GM19240 (cell line): ENCODE measurements around the gene MRS2.
"Not testable (repeated sequence)": the region's sequence is repeated elsewhere in the genome, so short reads cannot be mapped to it uniquely, and the experiment has no call there.

ENCODE experiments used
- DNase-seq: peaks from one replicate; pipeline ENCODE4 v3.0.0; 2011; ENCODE audit warnings: low spot score; ENCODE audit not compliant: insufficient read length

Gene MRS2, protein sequence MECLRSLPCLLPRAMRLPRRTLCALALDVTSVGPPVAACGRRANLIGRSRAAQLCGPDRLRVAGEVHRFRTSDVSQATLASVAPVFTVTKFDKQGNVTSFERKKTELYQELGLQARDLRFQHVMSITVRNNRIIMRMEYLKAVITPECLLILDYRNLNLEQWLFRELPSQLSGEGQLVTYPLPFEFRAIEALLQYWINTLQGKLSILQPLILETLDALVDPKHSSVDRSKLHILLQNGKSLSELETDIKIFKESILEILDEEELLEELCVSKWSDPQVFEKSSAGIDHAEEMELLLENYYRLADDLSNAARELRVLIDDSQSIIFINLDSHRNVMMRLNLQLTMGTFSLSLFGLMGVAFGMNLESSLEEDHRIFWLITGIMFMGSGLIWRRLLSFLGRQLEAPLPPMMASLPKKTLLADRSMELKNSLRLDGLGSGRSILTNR

DNA sequence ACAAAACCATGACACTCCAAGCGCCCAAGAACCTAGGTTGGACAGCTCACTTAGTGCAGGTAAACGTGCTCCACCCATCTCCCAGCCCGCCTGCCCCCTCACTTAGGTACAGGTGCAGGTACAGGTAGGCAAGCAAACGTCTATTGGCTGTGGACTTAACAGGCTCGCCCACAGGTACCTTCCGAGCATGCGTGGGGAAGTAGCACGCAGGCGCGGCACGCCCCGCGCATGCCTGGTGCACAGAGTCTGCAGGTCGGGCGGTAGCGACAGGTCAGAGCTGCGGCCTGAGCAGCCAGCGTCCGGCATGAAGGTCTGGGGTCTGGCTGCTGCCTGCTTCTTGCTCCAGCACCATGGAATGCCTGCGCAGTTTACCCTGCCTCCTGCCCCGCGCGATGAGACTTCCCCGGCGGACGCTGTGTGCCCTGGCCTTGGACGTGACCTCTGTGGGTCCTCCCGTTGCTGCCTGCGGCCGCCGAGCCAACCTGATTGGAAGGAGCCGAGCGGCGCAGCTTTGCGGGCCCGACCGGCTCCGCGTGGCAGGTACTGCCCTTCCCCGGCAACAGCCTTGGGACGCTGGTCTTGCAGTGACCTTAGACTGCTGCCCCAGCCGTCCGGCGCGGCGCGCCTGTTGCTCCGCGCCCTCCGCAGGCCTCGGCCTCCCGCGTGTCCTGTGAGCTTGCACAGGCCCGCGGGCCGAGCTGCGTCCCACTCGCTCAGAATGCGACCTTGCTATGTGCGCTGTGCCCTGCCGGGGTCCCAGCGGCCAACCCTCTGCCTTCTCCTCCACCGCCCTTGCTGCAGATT lies at the start of gene MRS2:
Gene MRS2, plus strand, starts transcription at position 240 of the 804 bp plus-strand sequence. Its CDS starts 111 bp downstream, at position 351.
- DNase-seq, result peak; percentile 73

DNA sequence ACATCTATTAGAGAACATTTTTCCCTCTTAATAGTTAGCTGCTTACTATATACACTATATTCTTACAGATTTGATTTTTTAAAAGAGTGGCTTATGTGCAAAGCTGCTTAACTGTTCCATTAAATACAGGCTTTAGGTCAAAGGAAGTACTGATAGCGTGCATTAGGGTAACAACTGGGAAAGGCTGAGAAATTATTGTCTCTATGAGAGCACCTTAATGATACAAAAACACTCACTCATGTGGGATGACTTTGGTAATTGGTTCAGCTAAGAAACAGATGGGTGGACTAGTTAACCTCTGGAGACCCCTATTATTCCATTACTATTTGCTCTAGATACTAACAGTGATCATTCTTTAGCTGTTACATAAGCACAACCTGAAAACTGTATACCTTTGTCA lies 48.9 kb upstream of the MRS2 start:
- DNase-seq, result no peak

DNA sequence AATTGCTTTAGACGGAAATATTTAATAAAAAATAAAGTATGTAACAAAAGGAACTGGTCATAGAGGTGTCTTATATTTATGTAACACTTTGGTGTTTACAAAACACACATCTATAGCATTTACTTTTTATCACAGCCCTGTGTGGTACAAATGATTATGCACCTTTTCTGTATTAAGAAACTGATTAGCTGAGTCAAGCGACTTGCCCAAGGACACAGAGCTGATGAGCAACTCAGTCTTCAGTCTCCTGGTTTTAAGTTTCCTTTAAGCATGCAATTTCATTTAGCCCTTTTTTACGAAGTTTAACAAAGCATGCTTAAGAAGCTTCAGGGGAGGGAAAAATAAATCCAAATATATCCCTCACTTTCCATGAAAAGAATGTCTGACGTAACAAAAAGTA lies 47.3 kb upstream of the MRS2 start:
- no peak for DNase-seq

DNA sequence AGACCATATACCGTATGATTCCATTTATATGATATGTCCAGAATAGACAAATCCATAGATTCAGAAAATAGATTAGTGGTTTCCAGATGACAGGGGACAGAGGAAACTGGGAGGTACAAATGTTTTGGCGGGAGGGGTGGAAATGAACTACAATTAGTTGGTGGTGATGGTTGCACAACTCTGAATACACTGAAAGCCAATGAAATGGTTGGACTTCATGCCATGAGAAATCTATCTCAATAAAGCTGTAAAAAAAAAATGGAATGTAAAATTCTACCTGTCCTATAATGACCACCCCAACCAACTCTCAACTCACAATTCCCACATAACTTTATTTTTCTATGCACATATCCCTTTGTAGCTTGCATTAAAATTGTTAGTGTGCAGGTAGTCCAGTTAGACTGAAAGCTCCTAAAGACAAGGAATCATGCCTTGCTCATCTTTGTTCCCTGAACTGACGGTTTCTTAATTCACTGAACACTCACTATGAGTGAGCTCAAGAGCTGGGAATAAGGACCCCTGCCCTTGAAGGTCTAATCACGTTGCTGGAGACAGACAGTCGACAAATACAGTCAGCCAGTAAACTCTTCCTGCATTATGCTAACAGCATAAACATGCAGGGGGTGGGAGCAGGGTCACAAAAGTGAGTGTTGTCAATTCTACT lies 46.3 kb upstream of the MRS2 start:
- DNase-seq, result no peak

DNA sequence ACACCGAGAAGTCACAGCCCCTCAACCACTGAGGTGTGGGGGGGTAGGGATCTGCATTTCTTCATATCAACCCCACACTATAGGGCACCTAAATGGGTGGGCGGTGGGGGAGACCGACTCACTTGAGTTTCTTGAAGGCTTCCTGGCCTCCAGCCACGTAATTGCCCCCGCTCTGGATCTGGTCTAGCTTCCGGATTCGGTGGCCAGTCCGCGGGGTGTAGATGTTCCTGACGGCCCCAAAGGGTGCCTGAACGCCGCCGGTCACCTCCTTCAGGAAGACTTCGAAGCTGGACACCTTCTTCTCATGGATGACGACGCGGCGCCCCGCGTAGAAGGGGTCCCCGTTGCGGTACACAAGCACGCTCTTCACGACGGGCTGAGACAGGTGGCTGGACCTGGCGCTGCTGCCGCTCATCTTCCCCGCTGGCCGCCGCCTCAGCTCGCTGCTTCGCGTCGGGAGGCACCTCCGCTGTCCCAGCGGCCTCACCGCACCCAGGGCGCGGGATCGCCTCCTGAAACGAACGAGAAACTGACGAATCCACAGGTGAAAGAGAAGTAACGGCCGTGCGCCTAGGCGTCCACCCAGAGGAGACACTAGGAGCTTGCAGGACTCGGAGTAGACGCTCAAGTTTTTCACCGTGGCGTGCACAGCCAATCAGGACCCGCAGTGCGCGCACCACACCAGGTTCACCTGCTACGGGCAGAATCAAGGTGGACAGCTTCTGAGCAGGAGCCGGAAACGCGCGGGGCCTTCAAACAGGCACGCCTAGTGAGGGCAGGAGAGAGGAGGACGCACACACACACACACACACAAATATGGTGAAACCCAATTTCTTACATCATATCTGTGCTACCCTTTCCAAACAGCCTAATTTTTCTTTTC lies 45.2 kb upstream of the MRS2 start, which contains the start of gene DCDC2:
Gene DCDC2, minus strand, starts transcription at position 724 of the 883 bp plus-strand sequence. Its CDS starts 309 bp downstream, at position 415.
- no peak for DNase-seq

DNA sequence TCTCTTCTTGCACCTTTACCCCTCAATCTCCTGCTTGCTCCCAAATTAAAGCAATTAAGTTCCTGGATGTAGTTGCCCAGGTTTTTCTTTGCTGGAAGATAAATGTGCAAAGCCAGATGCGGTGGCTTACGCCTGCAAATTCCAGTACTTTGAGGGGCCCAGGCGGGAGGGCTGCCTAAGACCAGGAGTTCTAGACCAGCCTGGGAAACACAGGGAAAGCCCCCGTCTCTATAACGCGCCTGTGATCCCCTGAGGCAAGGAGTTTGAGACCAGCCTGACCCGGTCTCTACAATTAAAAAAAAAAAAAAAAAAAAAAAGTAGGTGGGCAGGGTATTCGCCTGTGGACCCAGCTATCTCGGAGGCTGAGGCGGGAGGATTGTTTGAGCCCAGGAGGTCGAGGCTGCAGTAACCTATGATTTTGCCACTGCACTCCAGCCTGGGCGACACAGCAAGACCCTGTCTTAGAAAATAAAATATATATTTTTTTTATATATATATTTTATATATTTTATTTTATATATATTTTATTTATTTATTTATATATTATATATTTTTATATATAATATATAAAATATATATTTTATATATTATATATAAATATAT lies 44.4 kb upstream of the MRS2 start:
- DNase-seq, result no peak

DNA sequence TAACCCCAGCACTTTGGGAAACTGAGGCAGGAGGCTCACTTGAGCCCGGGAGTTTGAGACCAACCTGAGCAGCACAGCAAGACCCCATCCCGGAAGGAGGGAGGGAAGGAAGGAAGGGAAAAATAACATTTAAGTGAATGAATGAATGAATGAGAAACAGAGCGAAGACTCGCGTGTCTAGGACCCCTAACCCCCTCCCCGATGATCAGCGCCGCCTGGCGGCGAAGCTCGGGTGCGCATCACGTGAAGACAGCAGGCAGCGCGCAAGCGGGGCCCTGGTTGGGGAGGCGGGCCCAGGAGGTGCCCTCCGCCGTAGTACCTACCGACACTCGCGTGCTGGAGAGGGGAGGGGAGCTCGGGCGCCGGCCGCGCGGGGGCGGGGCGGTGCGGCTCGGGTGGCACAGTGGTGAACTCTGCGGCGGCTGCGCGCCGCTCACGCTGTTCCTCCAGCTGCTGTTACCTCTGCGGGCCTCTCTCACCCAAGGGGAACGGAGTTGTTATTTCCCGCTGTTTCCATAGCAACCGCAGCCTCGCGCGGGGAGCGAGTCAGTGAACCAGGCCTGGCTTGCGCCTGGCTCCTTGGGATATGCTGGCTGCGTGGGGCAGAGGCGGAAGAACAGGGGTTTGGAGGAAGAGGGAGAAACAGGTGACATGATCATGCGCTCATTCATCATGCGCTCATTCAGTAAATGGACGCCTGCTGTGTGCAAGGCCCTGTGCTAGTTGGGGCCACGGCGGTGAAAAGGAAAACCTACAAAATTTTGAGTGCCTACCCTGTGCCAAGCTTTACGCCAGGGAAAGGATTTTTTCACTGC lies 42.9 kb upstream of the MRS2 start:
- peak; percentile 20 for DNase-seq

DNA sequence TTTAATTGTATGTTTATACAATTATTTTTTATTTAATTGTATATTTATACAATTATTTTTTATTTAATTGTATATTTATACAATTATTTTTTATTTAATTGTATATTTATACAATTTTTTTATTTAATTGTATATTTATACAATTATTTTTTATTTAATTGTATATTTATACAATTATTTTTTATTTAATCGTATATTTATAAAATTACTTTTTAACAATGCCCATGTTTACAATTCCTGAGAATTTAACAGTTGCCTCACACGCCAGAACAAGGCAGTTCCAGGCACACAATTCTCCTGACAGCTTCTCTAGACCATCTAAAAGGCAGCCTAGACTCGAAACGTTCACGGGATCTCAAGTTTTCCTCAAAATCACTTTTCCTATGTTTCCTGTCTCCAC lies 40.4 kb upstream of the MRS2 start:
- DNase-seq, result not testable (repeated sequence)

DNA sequence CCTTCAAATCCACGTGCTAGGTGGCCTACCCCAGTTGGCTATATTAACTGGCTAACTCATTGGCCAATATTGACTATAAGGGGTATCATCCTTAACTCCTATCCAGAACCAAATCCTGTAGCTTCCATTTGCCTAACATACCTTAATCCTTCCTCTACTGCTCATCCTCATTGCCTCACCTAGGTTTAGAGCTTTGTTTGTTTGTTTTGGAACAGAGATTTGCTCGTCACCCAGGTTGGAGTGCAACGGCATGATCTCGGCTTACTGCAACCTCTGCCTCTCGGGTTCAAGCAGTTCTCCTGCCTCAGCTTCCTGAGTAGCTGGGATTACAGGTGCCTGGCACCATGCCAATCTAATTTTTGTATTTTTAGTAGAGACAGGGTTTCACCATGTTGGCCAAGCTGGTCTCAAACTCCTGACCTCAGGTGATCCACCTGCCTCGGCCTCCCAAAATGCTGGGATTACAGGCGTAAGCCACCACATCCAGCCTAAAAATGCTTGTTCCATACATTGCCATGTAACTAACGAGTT lies 37.6 kb upstream of the MRS2 start:
- DNase-seq, result not testable (repeated sequence)

DNA sequence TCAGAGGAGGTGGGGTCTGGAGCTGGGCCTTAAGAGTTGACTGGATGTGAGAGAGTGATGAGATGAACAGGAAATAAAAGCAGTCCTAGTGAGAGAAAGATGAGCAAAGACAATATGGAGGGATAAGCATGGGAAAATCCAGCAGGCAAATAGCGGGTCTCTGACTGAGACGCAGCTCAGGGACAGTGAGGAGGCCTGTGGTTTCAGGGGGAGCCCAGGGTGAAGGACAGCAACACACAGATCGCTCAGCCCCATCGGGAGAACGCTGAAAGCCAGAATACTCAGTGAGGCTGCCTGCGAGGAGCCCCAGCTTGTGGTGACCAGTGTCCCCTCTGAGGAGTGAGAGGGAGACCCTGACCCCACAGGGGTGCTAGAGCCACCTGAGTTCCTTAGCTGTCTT lies 28.1 kb upstream of the MRS2 start:
- no peak for DNase-seq

DNA sequence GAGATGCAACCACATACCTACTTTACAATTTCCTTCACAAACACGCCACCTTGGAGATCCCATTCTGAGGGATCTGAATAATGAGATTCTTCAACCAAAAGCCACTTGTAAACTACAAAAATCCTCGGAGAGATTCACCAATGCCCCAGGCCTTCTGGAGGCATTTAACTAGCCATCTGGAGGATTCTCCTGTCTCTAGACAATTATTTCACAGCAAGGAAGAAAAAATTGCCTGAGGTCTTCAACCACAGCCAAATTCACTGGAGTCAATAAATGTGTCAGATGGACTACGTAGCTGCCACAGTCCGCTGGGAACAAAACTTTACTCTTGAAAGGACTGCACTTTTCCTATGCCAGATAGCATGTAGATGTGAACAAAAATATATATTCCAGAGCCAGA lies 25.9 kb upstream of the MRS2 start:
- DNase-seq, result no peak

DNA sequence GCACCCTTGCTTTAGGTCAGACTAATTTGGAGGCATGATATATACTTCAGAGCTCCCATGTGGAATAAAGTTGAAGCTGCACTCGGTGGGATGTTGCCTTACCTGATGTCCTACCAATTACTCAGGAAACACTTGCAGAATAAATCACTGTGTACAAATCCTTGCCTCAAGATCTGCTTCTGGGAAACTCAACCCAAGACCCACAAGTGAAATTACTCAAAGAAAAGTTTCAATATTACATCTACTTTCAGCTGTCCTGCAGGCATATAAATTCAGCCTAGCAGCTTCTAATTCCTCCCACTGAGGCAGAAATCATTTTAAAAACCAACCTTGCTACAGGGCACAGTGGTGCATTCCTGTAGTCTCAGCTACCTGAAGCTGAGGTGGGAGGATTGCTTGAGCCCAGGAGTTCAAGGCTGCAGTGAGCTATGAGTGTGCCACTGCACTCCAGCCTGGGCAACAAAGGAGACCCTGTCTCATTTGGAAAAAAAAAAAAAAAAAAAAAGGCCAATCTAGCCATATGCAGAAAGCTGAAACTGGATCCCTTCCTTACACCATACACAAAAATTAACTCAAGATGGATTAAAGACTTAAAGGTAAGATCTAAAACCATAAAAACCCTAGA lies 24.2 kb upstream of the MRS2 start:
- no peak for DNase-seq

DNA sequence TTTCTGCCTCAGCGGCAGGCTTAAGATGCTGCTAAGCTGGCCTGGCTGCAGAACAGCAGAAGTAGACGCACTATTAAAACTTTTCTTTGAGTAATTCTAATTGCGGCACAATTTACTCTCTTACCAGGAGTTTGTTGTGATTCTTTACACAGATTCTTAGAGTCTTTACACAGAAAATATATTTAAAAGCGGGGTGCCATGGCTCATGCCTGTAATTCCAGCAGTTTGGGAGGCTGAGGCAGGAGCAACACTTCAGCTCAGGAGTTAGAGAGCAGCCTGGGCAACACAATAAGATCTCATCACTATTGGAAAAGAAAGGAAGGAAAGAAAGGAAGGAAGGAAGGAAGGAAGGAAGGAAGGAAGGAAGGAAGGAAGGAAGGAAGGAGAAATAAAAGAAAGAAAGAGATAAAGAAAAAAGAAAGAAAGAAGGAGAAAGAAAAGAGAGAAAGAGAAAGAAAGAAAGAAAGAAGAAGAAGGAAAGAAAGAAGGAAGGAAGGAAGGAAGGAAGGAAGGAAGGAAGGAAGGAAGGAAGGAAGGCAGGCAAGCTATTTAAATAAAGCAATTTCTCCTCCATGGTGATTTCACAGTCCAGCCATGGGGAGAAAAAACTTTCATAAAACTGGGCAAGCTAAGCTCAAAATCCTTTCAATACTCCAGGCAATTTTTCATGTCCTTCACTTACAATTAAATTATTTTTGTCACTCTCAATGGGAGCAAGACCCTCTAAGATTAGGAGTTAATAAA lies 21.1 kb upstream of the MRS2 start:
- DNase-seq, result no peak

DNA sequence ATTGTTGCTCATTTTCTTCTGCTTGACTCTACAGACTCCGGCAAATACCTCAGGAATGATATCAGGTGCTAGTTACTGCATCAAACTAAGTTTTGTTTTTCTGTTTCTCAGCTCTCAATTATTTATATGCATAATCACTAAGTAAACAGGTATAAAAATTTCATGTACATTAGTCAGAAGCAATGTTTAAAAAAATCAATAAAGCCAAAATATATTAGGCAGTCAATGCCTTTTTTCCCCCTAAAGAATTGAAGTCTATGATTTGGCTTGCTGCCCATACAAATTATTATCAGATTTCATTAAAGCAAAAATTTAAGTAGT lies 20.6 kb upstream of the MRS2 start:
- no peak for DNase-seq

DNA sequence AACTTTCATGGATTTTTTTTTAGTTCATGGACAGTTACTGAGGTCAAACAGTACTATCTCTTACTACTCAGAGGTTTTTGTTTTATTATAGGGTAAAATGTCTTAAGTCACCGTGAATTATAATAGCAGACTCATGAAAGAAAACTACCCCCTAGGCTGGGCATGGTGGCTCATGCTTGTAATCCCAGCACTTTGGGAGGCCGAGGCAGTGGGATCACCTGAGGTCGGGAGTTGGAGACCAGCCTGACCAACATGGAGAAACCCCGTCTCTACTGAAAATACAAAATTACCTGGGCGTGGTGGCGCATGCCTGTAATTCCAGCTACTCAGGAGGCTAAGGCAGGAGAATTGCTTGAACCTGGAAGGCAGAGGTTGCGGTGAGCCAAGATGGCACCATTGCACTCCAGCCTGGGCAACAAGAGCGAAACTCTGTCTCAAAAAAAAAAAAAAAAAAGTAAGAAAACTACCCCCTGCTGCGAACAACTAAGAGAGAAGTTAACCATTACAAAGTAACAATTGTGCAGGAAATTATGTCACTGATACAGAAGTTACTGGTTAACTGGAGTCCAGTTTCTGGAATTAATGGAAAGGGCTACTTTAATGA lies 19.7 kb upstream of the MRS2 start:
- not testable (repeated sequence) for DNase-seq

DNA sequence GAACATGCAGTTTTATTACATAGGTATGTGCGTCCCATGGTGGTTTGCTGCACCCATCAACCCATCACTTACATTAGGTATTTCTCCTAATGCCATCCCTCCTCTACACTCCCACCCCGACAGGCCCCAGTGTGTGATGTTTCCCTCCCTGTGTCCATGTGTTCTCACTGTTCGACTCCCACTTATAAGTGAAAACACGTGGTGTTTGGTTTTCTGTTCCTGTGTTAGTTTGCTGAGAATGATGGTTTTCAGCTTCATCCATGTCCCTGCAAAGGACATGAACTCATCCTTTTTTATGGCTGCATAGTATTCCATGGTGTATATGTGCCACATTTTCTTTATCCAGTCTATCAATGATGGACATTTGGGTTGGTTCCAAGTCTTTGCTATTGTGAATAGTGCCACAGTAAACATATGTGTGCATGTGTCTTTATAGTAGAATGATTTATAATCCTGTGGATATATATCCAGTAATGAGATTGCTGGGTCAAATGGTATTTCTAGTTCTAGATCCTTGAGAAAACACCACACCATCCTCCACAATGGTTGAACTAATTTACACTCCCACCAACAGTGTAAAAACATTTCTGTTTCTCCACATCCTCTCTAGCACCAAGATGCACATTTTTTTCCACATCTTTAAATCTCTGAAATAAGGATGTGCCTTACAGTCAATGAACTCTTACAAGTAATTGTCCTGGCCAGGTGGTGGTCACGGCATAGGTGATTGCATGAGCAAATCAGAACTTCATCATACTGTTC lies 18.2 kb upstream of the MRS2 start:
- not testable (repeated sequence) for DNase-seq
